GM12878 (cell line): ENCODE measurements around the gene CPHXL2. TPM values are rescaled to one million over a fixed set of nuclear protein-coding genes. Genes with fewer than 3 reads are reported as not detected.

Experiments
- E2F8 ChIP-seq: fragments of 450-650 bp; IDR thresholded peaks from 2 replicates; pipeline ENCODE4 v1.6.1; 2018; ENCODE audit warnings: mild to moderate bottlenecking, low read depth, moderate library complexity; ENCODE audit not compliant: partially characterized antibody
- EED ChIP-seq: sonication (generic); IDR thresholded peaks from 2 replicates; pipeline ENCODE4 v1.6.1; 2016; ENCODE audit warnings: antibody characterized with exemption, low read depth
- ETV6 ChIP-seq, 2 experiments: fragments of 450-650 bp in 1 of 2; IDR thresholded peaks in 1 of 2; conservative IDR thresholded peaks in 1 of 2; 2 replicates each; pipeline ENCODE4 v1.6.1; 2014; ENCODE audit warnings: antibody characterized with exemption in 1 of 2, borderline replicate concordance in 1 of 2, low read depth in 1 of 2, mild to moderate bottlenecking in 1 of 2, moderate library complexity in 1 of 2
- EZH2 ChIP-seq: IDR thresholded peaks from 2 replicates; pipeline ENCODE4 v1.6.1; 2012; ENCODE audit warnings: low read depth, mild to moderate bottlenecking, control low read depth, inconsistent platforms, low read length, borderline replicate concordance; ENCODE audit not compliant: control insufficient read depth
- GABPA ChIP-seq: IDR thresholded peaks from 2 replicates; pipeline ENCODE4 v1.6.1; 2014; ENCODE audit warnings: antibody characterized with exemption, low read depth, mild to moderate bottlenecking, inconsistent platforms
- MTA3 ChIP-seq: IDR thresholded peaks from 2 replicates; pipeline ENCODE4 v1.6.1; 2012; ENCODE audit warnings: low read length, inconsistent platforms, borderline replicate concordance
- MXI1 ChIP-seq: fragments of 150-350 bp; IDR thresholded peaks from 2 replicates; pipeline ENCODE4 v1.6.1; 2011; ENCODE audit warnings: low read depth, mild to moderate bottlenecking, inconsistent platforms, low read length, improper control_type of control experiment
- NBN ChIP-seq: fragments of 450-650 bp; IDR thresholded peaks from 2 replicates; pipeline ENCODE4 v1.6.1; 2016
- NFYA ChIP-seq: IDR thresholded peaks from 2 replicates; pipeline ENCODE4 v1.6.1; 2011; ENCODE audit warnings: low read depth, mild to moderate bottlenecking, low read length, improper control_type of control experiment, borderline replicate concordance
- NR2C1 ChIP-seq: fragments of 450-650 bp; IDR thresholded peaks from 2 replicates; pipeline ENCODE4 v1.6.1; 2017; ENCODE audit warnings: antibody characterized with exemption, mild to moderate bottlenecking, moderate library complexity
- NR2F1 ChIP-seq: fragments of 450-650 bp; conservative IDR thresholded peaks from 2 replicates; pipeline ENCODE4 v1.6.1; 2017; ENCODE audit warnings: mild to moderate bottlenecking
- NRF1 ChIP-seq: conservative IDR thresholded peaks from 2 replicates; pipeline ENCODE4 v1.6.1; 2011; ENCODE audit warnings: mild to moderate bottlenecking, low read depth, low read length, improper control_type of control experiment
- RAD51 ChIP-seq: fragments of 450-650 bp; IDR thresholded peaks from 2 replicates; pipeline ENCODE4 v1.6.1; 2016; ENCODE audit warnings: moderate library complexity, mild to moderate bottlenecking, inconsistent platforms
- YY1 ChIP-seq: IDR thresholded peaks from 2 replicates; pipeline ENCODE4 v1.6.1; 2011; ENCODE audit warnings: low read depth, mild to moderate bottlenecking, low read length
- polyA plus RNA-seq, 11 experiments: library from polyadenylated mRNA; depleted of rRNA in 4 of 11; unstranded in 6 of 11; stranded (reverse) in 5 of 11; fragments of >200 nt; fragmentation: Nextera tagmentation in 4 of 11; fragmentation: Illumina TruSeq in 1 of 11; extraction: Ambion mirVana in 4 of 11; extraction: Trizol in 1 of 11; gene quantifications; 1 replicate in 1 of 11; 2 replicates in 10 of 11; pipeline versions ENCODE4 v1.2.1 to v1.2.3, GENCODE V29; 2011 to 2016; ENCODE audit warnings: inconsistent platforms in 2 of 11, missing spikeins in 2 of 11, low read depth in 1 of 11
- total RNA-seq, 4 experiments: library from RNA; depleted of rRNA in 3 of 4; stranded (reverse); fragments of >200 nt in 3 of 4; fragmentation: Illumina TruSeq in 1 of 4; extraction: Trizol in 1 of 4; gene quantifications; 2 replicates each; pipeline versions ENCODE4 v1.2.1 to v1.2.3, GENCODE V29; 2013 to 2021
- TF ChIP-seq, protein P1 (sequence below): fragments of 450-650 bp; IDR thresholded peaks from 2 replicates; pipeline ENCODE4 v1.6.1; 2016; ENCODE audit warnings: mild to moderate bottlenecking
- TF ChIP-seq, protein P2 (sequence below): fragments of 450-650 bp; IDR thresholded peaks from 2 replicates; pipeline ENCODE4 v1.6.1; 2017; ENCODE audit warnings: mild to moderate bottlenecking, moderate library complexity
- TF ChIP-seq, protein P3 (sequence below): IDR thresholded peaks from 2 replicates; pipeline ENCODE4 v1.6.1; 2011; ENCODE audit warnings: borderline replicate concordance, low read depth, mild to moderate bottlenecking, moderate library complexity, low read length; ENCODE audit not compliant: insufficient read depth, poor library complexity, severe bottlenecking

Gene CPHXL2
- total and polyA plus RNA-seq, 10 of the 15 experiments (the other 5 are each of a cell fraction or from before 2014, with no cell fraction given), result not detected

DNA sequence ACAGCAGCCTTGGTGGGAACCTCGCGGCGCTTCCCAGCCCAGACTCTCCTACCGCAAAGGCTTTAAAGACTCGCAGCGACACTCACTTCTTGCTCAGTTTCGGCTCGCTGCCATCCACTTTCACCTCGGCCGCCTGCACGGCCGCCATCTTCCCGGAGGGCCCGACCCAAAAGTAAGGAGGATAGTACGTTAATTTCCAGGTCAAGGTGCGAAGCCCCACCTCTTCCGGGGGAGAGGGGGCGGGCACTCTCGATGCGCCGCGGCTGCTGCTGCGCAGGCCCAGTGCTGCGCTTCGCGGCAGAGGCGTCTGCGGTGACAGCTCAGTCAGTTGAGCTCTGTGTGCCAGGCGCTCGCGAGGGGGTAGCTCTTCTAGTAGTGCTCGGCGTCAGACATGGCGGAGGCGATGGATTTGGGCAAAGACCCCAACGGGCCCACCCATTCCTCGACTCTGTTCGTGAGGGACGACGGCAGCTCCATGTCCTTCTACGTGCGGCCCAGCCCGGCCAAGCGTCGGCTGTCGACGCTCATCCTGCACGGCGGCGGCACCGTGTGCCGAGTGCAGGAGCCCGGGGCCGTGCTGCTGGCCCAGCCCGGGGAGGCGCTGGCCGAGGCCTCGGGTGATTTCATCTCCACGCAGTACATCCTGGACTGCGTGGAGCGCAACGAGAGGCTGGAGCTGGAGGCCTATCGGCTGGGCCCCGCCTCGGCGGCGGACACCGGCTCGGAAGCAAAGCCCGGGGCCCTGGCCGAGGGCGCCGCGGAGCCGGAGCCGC lies 29.1 kb downstream of the CPHXL2 start, which contains the start of the genes KARS1 and TERF2IP (continued):
- TF ChIP-seq, protein P1, sequence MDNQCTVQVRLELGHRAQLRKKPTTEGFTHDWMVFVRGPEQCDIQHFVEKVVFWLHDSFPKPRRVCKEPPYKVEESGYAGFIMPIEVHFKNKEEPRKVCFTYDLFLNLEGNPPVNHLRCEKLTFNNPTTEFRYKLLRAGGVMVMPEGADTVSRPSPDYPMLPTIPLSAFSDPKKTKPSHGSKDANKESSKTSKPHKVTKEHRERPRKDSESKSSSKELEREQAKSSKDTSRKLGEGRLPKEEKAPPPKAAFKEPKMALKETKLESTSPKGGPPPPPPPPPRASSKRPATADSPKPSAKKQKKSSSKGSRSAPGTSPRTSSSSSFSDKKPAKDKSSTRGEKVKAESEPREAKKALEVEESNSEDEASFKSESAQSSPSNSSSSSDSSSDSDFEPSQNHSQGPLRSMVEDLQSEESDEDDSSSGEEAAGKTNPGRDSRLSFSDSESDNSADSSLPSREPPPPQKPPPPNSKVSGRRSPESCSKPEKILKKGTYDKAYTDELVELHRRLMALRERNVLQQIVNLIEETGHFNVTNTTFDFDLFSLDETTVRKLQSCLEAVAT, result peak; percentile 66
- TF ChIP-seq MXI1, result peak; percentile 92
- TF ChIP-seq NBN, result 0 out of 2 replicates have a peak, but pooled peaks have one; percentile 74
- TF ChIP-seq YY1, result peak; percentile 98
- no peak for TF ChIP-seq EED
- TF ChIP-seq EZH2, result no peak
- no peak for TF ChIP-seq ETV6 (conservative IDR thresholded peaks at IDR 0.05 in 1 of 2, IDR thresholded peaks at IDR 0.05 in 1 of 2; ENCODE audit: borderline replicate concordance in 1 of 2, low read depth in 1 of 2)
- TF ChIP-seq NFYA, result no peak
- no peak for TF ChIP-seq E2F8
- TF ChIP-seq GABPA, result peak; percentile 93
- TF ChIP-seq, protein P2, sequence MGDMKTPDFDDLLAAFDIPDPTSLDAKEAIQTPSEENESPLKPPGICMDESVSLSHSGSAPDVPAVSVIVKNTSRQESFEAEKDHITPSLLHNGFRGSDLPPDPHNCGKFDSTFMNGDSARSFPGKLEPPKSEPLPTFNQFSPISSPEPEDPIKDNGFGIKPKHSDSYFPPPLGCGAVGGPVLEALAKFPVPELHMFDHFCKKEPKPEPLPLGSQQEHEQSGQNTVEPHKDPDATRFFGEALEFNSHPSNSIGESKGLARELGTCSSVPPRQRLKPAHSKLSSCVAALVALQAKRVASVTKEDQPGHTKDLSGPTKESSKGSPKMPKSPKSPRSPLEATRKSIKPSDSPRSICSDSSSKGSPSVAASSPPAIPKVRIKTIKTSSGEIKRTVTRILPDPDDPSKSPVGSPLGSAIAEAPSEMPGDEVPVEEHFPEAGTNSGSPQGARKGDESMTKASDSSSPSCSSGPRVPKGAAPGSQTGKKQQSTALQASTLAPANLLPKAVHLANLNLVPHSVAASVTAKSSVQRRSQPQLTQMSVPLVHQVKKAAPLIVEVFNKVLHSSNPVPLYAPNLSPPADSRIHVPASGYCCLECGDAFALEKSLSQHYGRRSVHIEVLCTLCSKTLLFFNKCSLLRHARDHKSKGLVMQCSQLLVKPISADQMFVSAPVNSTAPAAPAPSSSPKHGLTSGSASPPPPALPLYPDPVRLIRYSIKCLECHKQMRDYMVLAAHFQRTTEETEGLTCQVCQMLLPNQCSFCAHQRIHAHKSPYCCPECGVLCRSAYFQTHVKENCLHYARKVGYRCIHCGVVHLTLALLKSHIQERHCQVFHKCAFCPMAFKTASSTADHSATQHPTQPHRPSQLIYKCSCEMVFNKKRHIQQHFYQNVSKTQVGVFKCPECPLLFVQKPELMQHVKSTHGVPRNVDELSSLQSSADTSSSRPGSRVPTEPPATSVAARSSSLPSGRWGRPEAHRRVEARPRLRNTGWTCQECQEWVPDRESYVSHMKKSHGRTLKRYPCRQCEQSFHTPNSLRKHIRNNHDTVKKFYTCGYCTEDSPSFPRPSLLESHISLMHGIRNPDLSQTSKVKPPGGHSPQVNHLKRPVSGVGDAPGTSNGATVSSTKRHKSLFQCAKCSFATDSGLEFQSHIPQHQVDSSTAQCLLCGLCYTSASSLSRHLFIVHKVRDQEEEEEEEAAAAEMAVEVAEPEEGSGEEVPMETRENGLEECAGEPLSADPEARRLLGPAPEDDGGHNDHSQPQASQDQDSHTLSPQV, result no peak
- no peak for TF ChIP-seq RAD51
- TF ChIP-seq, protein P3, sequence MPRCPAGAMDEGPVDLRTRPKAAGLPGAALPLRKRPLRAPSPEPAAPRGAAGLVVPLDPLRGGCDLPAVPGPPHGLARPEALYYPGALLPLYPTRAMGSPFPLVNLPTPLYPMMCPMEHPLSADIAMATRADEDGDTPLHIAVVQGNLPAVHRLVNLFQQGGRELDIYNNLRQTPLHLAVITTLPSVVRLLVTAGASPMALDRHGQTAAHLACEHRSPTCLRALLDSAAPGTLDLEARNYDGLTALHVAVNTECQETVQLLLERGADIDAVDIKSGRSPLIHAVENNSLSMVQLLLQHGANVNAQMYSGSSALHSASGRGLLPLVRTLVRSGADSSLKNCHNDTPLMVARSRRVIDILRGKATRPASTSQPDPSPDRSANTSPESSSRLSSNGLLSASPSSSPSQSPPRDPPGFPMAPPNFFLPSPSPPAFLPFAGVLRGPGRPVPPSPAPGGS, result peak; percentile 46
- TF ChIP-seq NR2F1, result 0 out of 2 replicates have a peak, but pooled peaks have one; percentile 33
- peak; percentile 97 for TF ChIP-seq NR2C1
- no peak; the same call in 1 of the 2 replicates for TF ChIP-seq MTA3
- TF ChIP-seq NRF1, result peak; percentile 95
